ENCODE results near the gene BFSP2. TPM values are rescaled to one million over a fixed set of nuclear protein-coding genes. Genes with fewer than 3 reads are reported as not detected.

BFSP2 gene
- total RNA-seq, 1 experiment from 2014 or later: 0.67 TPM

GRCh38 chr3:133408366-133408765 is 8.5 kb downstream of the BFSP2 start:
- H3K27me3 ChIP-seq (ENCODE audit: control insufficient read depth, insufficient read depth, low read length): no peaks in the 10 kb centered on the region

GRCh38 chr3:133408961-133409360 is 9.1 kb downstream of the BFSP2 start:
- no peaks in the 10 kb centered on the region for H3K9me3 ChIP-seq (ENCODE audit: control insufficient read depth, insufficient read depth, low read depth, low read length)
- ATAC-seq (no peak), DNase-seq (ENCODE audit: low read depth, low spot score) (no peak)
- peak overlapping the region; percentile 98 for H3K27ac ChIP-seq (ENCODE audit: low read length)
- no TSS peak for BruUV-seq (replicated peaks)
- no peaks in the 10 kb centered on the region for H3K36me3 ChIP-seq (ENCODE audit: control insufficient read depth, insufficient read depth, low read length)
- H3K4me3 ChIP-seq (ENCODE audit: low read depth in 2 of 2, low read length in 2 of 2): no peak overlapping the region
- TF ChIP-seq CTCF (IDR thresholded peaks at IDR 0.05) (no peak), POLR2AphosphoS5 (IDR thresholded peaks at IDR 0.05; ENCODE audit: low read depth, low read length) (no peak), SIN3A (IDR thresholded peaks at IDR 0.05; ENCODE audit: borderline replicate concordance, insufficient read depth, low read depth, low read length) (no peak), TCF7L2 (IDR thresholded peaks at IDR 0.05; ENCODE audit: low read depth, low read length) (no peak), REST (IDR thresholded peaks at IDR 0.05; ENCODE audit: insufficient read depth in 1 of 2, low read depth in 2 of 2, low read length in 1 of 2) (no peak)
- ChIA-PET CTCF (no interaction called here), POLR2A (no interaction called here)
- in situ Hi-C loops (cut with HindIII; ENCODE audit: low pct_unique_long_range_greater_than_20kb, low sequenced_read_pairs): no loop called here
- peaks cover 57% of the 10 kb centered on the region for H3K4me1 ChIP-seq (ENCODE audit: control insufficient read depth, insufficient read depth, low read length)
- intact Hi-C loops (cut with micrococcal nuclease; ENCODE audit: unreplicated experiment): loop anchor here (2.0 kb wide), 1 partner anchor 40 kb away; no protein-coding TSS in a partner anchor
- no peaks in the 10 kb centered on the region for H3K27me3 ChIP-seq (ENCODE audit: control insufficient read depth, insufficient read depth, low read length)

More at GRCh38 chr3:133408366-133408765, 8.5 kb downstream of the BFSP2 start:
- no TSS peak for BruUV-seq (replicated peaks)
- no peaks in the 10 kb centered on the region for H3K9me3 ChIP-seq (ENCODE audit: control insufficient read depth, insufficient read depth, low read depth, low read length)
- POLR2A ChIA-PET: no interaction called here
- ATAC-seq (no peak), DNase-seq (ENCODE audit: low read depth, low spot score) (no peak)
- H3K36me3 ChIP-seq (ENCODE audit: control insufficient read depth, insufficient read depth, low read length): no peaks in the 10 kb centered on the region
- TF ChIP-seq REST (IDR thresholded peaks at IDR 0.05; ENCODE audit: insufficient read depth in 1 of 2, low read depth in 2 of 2, low read length in 1 of 2) (no peak), TCF7L2 (IDR thresholded peaks at IDR 0.05; ENCODE audit: low read depth, low read length) (no peak), CTCF (IDR thresholded peaks at IDR 0.05) (no peak), SIN3A (IDR thresholded peaks at IDR 0.05; ENCODE audit: borderline replicate concordance, insufficient read depth, low read depth, low read length) (no peak), POLR2AphosphoS5 (IDR thresholded peaks at IDR 0.05; ENCODE audit: low read depth, low read length) (no peak)
- peak overlapping the region; percentile 98 for H3K27ac ChIP-seq (ENCODE audit: low read length)
- intact Hi-C loops (cut with micrococcal nuclease; ENCODE audit: unreplicated experiment): loop anchor here (2.0 kb wide), 1 partner anchor 40 kb away; no protein-coding TSS in a partner anchor
- H3K4me3 ChIP-seq (ENCODE audit: low read depth in 2 of 2, low read length in 2 of 2): no peak overlapping the region
- in situ Hi-C loops (cut with HindIII; ENCODE audit: low pct_unique_long_range_greater_than_20kb, low sequenced_read_pairs): no loop called here
- H3K4me1 ChIP-seq (ENCODE audit: control insufficient read depth, insufficient read depth, low read length): peaks cover 57% of the 10 kb centered on the region
- CTCF ChIA-PET: no interaction called here

All from Panc1 (cell line).